Stimulated activated naive CD8-positive, alpha-beta T cell treated with anti-CD3 and anti-CD28 coated beads, Interleukin-15, amount 100 ng/mL, for 72 hours (primary cell): Measurements from ENCODE around the gene MTCP1.

ENCODE experiments used
- ATAC-seq: fragments of 150-1000 bp; cut with Tn5 transposase; 2 replicates; pipeline ENCODE4 v1.10.0; 2021; ENCODE audit warnings: mild to moderate bottlenecking, moderate library complexity
- DNase-seq, 2 donors: peaks; one replicate each; pipeline ENCODE4 v3.0.0; 2021 to 2022
- H3K27ac Mint-ChIP-seq, 2 donors: one replicate each; pipeline ENCODE4 v1.8.0; 2022; ENCODE audit warnings: mild to moderate bottlenecking in 2 of 2, mixed read lengths in 2 of 2, moderate library complexity in 2 of 2
- H3K27me3 Mint-ChIP-seq: one replicate; pipeline ENCODE4 v1.8.0; 2022; ENCODE audit warnings: mixed read lengths
- H3K4me1 Mint-ChIP-seq: one replicate; pipeline ENCODE4 v1.8.0; 2022; ENCODE audit warnings: mild to moderate bottlenecking, mixed read lengths
- H3K4me3 Mint-ChIP-seq, 2 donors: one replicate each; pipeline ENCODE4 v1.8.0; 2022; ENCODE audit warnings: mild to moderate bottlenecking in 2 of 2, mixed read lengths in 2 of 2, moderate library complexity in 1 of 2
- H3K9me3 Mint-ChIP-seq, 2 donors: one replicate each; pipeline ENCODE4 v1.8.0; 2022; ENCODE audit warnings: mixed read lengths in 2 of 2

Gene MTCP1

GRCh38 chrX:155070975-155071693 lies at the start of gene MTCP1, which contains the start of the genes BRCC3 and CMC4:
TSS of gene MTCP1 (minus strand) at chrX:155071136. CDS start at chrX:155066010, 5,126 bp downstream.
TSS of gene BRCC3 (plus strand) at chrX:155071508. CDS start at chrX:155071528, 20 bp downstream.
TSS of gene CMC4 (minus strand) at chrX:155071136. CDS start at chrX:155064023, 7,113 bp downstream.
- peak within 1 kb of the TSS; percentile 93 to 95 for H3K4me3 Mint-ChIP-seq

GRCh38 chrX:155115174-155115819 lies 44.4 kb upstream of the MTCP1 start:
- Mint-ChIP-seq H3K27ac (no peak overlapping the region), H3K27me3 (no peaks in the 10 kb centered on the region), H3K4me3 (no peak overlapping the region), H3K9me3 (no peaks in the 10 kb centered on the region), H3K4me1 (no peaks in the 10 kb centered on the region)
- DNase-seq (no peak), ATAC-seq (no peak)

More at GRCh38 chrX:155070975-155071693, at the start of gene MTCP1, which contains the start of the genes BRCC3 and CMC4:
- H3K9me3 Mint-ChIP-seq, result no peaks in the 10 kb centered on the region
- ATAC-seq, result peak; percentile 94
- H3K27me3 Mint-ChIP-seq, result no peaks in the 10 kb centered on the region
- peak; percentile 77 to 85 for DNase-seq
- H3K4me1 Mint-ChIP-seq, result peaks cover 46% of the 10 kb centered on the region
- H3K27ac Mint-ChIP-seq, result peak within 1 kb of the TSS; percentile 96 to 97

GRCh38 chrX:155113097-155113496 lies 42.2 kb upstream of the MTCP1 start:
- ATAC-seq (no peak), DNase-seq (no peak)
- H3K4me1 Mint-ChIP-seq, result peaks cover 10% of the 10 kb centered on the region
- H3K27ac Mint-ChIP-seq, result no peak overlapping the region
- no peak overlapping the region for H3K4me3 Mint-ChIP-seq
- no peaks in the 10 kb centered on the region for H3K9me3 Mint-ChIP-seq
- no peaks in the 10 kb centered on the region for H3K27me3 Mint-ChIP-seq

GRCh38 chrX:155112171-155112570 lies 41.2 kb upstream of the MTCP1 start:
- Mint-ChIP-seq H3K27me3 (no peaks in the 10 kb centered on the region), H3K4me1 (peaks cover 19% of the 10 kb centered on the region), H3K4me3 (no peak overlapping the region), H3K27ac (peak overlapping the region in 1 of 2 donors; percentile 80), H3K9me3 (no peaks in the 10 kb centered on the region)
- ATAC-seq, result peak; percentile 78
- peak in 1 of 2 donors; percentile 10 for DNase-seq

- Mint-ChIP-seq H3K9me3 (no peaks in the 10 kb centered on the region), H3K4me3 (peak overlapping the region in 1 of 2 donors; percentile 1), H3K4me1 (peaks cover 32% of the 10 kb centered on the region), H3K27me3 (no peaks in the 10 kb centered on the region), H3K27ac (no peak overlapping the region)
- peak; percentile 87 for ATAC-seq
- no peak for DNase-seq
Observed at GRCh38 chrX:155108427-155108826, 37.5 kb upstream of the MTCP1 start.

- no peak for DNase-seq
- Mint-ChIP-seq H3K27ac (no peak overlapping the region), H3K4me3 (no peak overlapping the region), H3K27me3 (no peaks in the 10 kb centered on the region), H3K9me3 (no peaks in the 10 kb centered on the region), H3K4me1 (peaks cover 35% of the 10 kb centered on the region)
- no peak for ATAC-seq
Observed at GRCh38 chrX:155105919-155106318, 35.0 kb upstream of the MTCP1 start.

- Mint-ChIP-seq H3K4me1 (no peaks in the 10 kb centered on the region), H3K4me3 (no peak overlapping the region), H3K27me3 (no peaks in the 10 kb centered on the region), H3K27ac (no peak overlapping the region), H3K9me3 (no peaks in the 10 kb centered on the region)
- ATAC-seq (peak; percentile 81), DNase-seq (peak; percentile 6 to 28)
Observed at GRCh38 chrX:155094468-155095061, 23.6 kb upstream of the MTCP1 start.

- no peak overlapping the region for H3K27ac Mint-ChIP-seq
Observed at GRCh38 chrX:155086961-155087735, 16.2 kb upstream of the MTCP1 start.

GRCh38 chrX:155086202-155086840 lies 15.4 kb upstream of the MTCP1 start:
- Mint-ChIP-seq H3K27ac (no peak overlapping the region), H3K9me3 (no peaks in the 10 kb centered on the region), H3K27me3 (no peaks in the 10 kb centered on the region), H3K4me3 (no peak overlapping the region), H3K4me1 (peaks cover 8% of the 10 kb centered on the region)
- DNase-seq (peak; percentile 24 to 41), ATAC-seq (peak; percentile 67)

More at GRCh38 chrX:155086961-155087735, 16.2 kb upstream of the MTCP1 start:
- Mint-ChIP-seq H3K4me3 (no peak overlapping the region), H3K9me3 (no peaks in the 10 kb centered on the region), H3K27me3 (no peaks in the 10 kb centered on the region), H3K4me1 (peaks cover 8% of the 10 kb centered on the region)
- ATAC-seq, result no peak
- no peak for DNase-seq

GRCh38 chrX:155071694-155072280 lies 851 bp upstream of the MTCP1 start:
- DNase-seq, result no peak
- H3K4me1 Mint-ChIP-seq, result peaks cover 46% of the 10 kb centered on the region
- H3K27ac Mint-ChIP-seq, result peak overlapping the region; percentile 96 to 97

GRCh38 chrX:155070663-155070974 lies 317 bp downstream of the MTCP1 start:
- H3K4me3 Mint-ChIP-seq, result peak overlapping the region; percentile 78 to 84
- DNase-seq, result no peak
- H3K27ac Mint-ChIP-seq, result peak overlapping the region; percentile 95 to 97
- H3K9me3 Mint-ChIP-seq, result no peaks in the 10 kb centered on the region
- H3K27me3 Mint-ChIP-seq, result no peaks in the 10 kb centered on the region
- peaks cover 47% of the 10 kb centered on the region for H3K4me1 Mint-ChIP-seq
- ATAC-seq, result peak; percentile 18

More at GRCh38 chrX:155071694-155072280, 851 bp upstream of the MTCP1 start:
- Mint-ChIP-seq H3K4me3 (peak overlapping the region; percentile 93 to 95), H3K27me3 (no peaks in the 10 kb centered on the region), H3K9me3 (no peaks in the 10 kb centered on the region)
- ATAC-seq, result no peak

GRCh38 chrX:155070038-155070437 lies 898 bp downstream of the MTCP1 start:
- H3K27me3 Mint-ChIP-seq, result no peaks in the 10 kb centered on the region
- peak overlapping the region; percentile 95 to 97 for H3K27ac Mint-ChIP-seq
- peak overlapping the region; percentile 78 to 84 for H3K4me3 Mint-ChIP-seq
- ATAC-seq (no peak), DNase-seq (no peak)
- H3K9me3 Mint-ChIP-seq, result no peaks in the 10 kb centered on the region
- H3K4me1 Mint-ChIP-seq, result peaks cover 47% of the 10 kb centered on the region

GRCh38 chrX:155069414-155069813 lies 1.5 kb downstream of the MTCP1 start:
- H3K4me1 Mint-ChIP-seq, result peaks cover 45% of the 10 kb centered on the region
- peak overlapping the region; percentile 78 to 84 for H3K4me3 Mint-ChIP-seq
- no peaks in the 10 kb centered on the region for H3K9me3 Mint-ChIP-seq
- ATAC-seq, result no peak
- H3K27me3 Mint-ChIP-seq, result no peaks in the 10 kb centered on the region
- no peak for DNase-seq
- H3K27ac Mint-ChIP-seq, result no peak overlapping the region

- no peaks in the 10 kb centered on the region for H3K27me3 Mint-ChIP-seq
- H3K4me1 Mint-ChIP-seq, result peaks cover 32% of the 10 kb centered on the region
- H3K4me3 Mint-ChIP-seq, result peak overlapping the region; percentile 70 to 72
- ATAC-seq (no peak), DNase-seq (no peak)
- H3K27ac Mint-ChIP-seq, result peak overlapping the region in 1 of 2 donors; percentile 12
- no peaks in the 10 kb centered on the region for H3K9me3 Mint-ChIP-seq
Observed at GRCh38 chrX:155068165-155068564, 2.8 kb downstream of the MTCP1 start.
